Keratinocyte (primary cell): Measurements from ENCODE around the gene CACNA2D2. TPM values are rescaled to one million over a fixed set of nuclear protein-coding genes. Genes with fewer than 3 reads are reported as not detected.

ENCODE experiments used
- DNase-seq: peaks from one replicate; pipeline ENCODE4 v3.0.0-alpha.2; 2011; ENCODE audit warnings: low read depth, missing footprints, low spot score
- FAIRE-seq: peaks from 2 replicates; lab custom pipeline; 2011; peaks lifted over from hg19 to GRCh38; lab: Jason Lieb, UNC
- H2AFZ ChIP-seq: 2 replicates; pipeline ENCODE4 v1.6.0; 2012; ENCODE audit warnings: low read length, control low read depth, inconsistent platforms; ENCODE audit not compliant: control insufficient read depth
- H3K27ac ChIP-seq: 2 replicates; pipeline ENCODE4 v1.5.1; 2011; ENCODE audit warnings: low read length; ENCODE audit not compliant: control insufficient read depth, insufficient read depth
- H3K27me3 ChIP-seq: 3 replicates; pipeline ENCODE4 v1.6.0; 2011; ENCODE audit warnings: low read length; ENCODE audit not compliant: control insufficient read depth, insufficient read depth; ENCODE audit errors: extremely low read depth
- H3K36me3 ChIP-seq, 2 experiments: 2 replicates in 1 of 2; 3 replicates in 1 of 2; pipeline ENCODE4 v1.5.1; 2011; ENCODE audit warnings: low read length in 2 of 2, mild to moderate bottlenecking in 1 of 2; ENCODE audit not compliant: control insufficient read depth in 2 of 2, insufficient read depth in 2 of 2; ENCODE audit errors: extremely low read depth in 1 of 2
- H3K4me1 ChIP-seq: 3 replicates; pipeline ENCODE4 v1.5.1; 2011; ENCODE audit warnings: low read length; ENCODE audit not compliant: control insufficient read depth, insufficient read depth; ENCODE audit errors: extremely low read depth
- H3K4me2 ChIP-seq: 3 replicates; pipeline ENCODE4 v1.6.0; 2011; ENCODE audit warnings: low read depth, low read length; ENCODE audit not compliant: control insufficient read depth, insufficient read depth; ENCODE audit errors: extremely low read depth
- H3K4me3 ChIP-seq, 3 experiments: fragments of 200-600 bp in 1 of 3; sonication (generic) in 1 of 3; 2 replicates in 2 of 3; 3 replicates in 1 of 3; pipeline ENCODE4 v1.5.1; 2011 to 2016; ENCODE audit warnings: low read length in 3 of 3, mild to moderate bottlenecking in 3 of 3, control low read depth in 2 of 3, inconsistent platforms in 1 of 3, low read depth in 1 of 3, mixed read lengths in 1 of 3, mixed run types in 1 of 3, moderate library complexity in 1 of 3; ENCODE audit not compliant: control insufficient read depth in 2 of 3, insufficient read depth in 2 of 3; ENCODE audit errors: extremely low read depth in 1 of 3
- H3K79me2 ChIP-seq: 2 replicates; pipeline ENCODE4 v1.6.0; 2012; ENCODE audit warnings: low read length; ENCODE audit not compliant: control insufficient read depth, insufficient read depth
- H3K9ac ChIP-seq: 3 replicates; pipeline ENCODE4 v1.6.0; 2011; ENCODE audit warnings: low read length; ENCODE audit not compliant: control insufficient read depth, insufficient read depth; ENCODE audit errors: extremely low read depth
- H3K9me1 ChIP-seq: 3 replicates; pipeline ENCODE4 v1.6.0; 2011; ENCODE audit warnings: low read length; ENCODE audit not compliant: control insufficient read depth, insufficient read depth; ENCODE audit errors: extremely low read depth
- H3K9me3 ChIP-seq: 2 replicates; pipeline ENCODE4 v1.5.1; 2012; ENCODE audit warnings: low read depth, low read length; ENCODE audit not compliant: control insufficient read depth
- H4K20me1 ChIP-seq: 3 replicates; pipeline ENCODE4 v1.6.0; 2011; ENCODE audit warnings: low read length; ENCODE audit not compliant: control insufficient read depth, insufficient read depth; ENCODE audit errors: extremely low read depth
- CTCF ChIP-seq, 3 experiments: IDR thresholded peaks in 1 of 3; conservative IDR thresholded peaks in 1 of 3; optimal IDR thresholded peaks in 1 of 3; 2 replicates in 2 of 3; 3 replicates in 1 of 3; pipeline versions ENCODE3 to v1.5.1; 2011; ENCODE audit warnings: low read length in 3 of 3, mild to moderate bottlenecking in 3 of 3, moderate library complexity in 2 of 3, control low read depth in 1 of 3, inconsistent platforms in 1 of 3; ENCODE audit not compliant: insufficient read depth in 2 of 3; ENCODE audit errors: extremely low read depth in 1 of 3
- EZH2 ChIP-seq: IDR thresholded peaks from one replicate; pipeline ENCODE4 v1.6.1; 2012; ENCODE audit warnings: inconsistent platforms, mild to moderate bottlenecking, low read length, moderate library complexity
- dilution Hi-C: fragments of 300-500 bp; cut with MboI; formaldehyde crosslinking; loops from one replicate; pipeline ENCODE4 v1.7.0; 2020; ENCODE audit warnings: low sequenced_read_pairs; ENCODE audit not compliant: extremely low pct_ligation_motif_present
- polyA plus RNA-seq, 5 experiments: library from polyadenylated mRNA; depleted of rRNA in 3 of 5; stranded (reverse) in 3 of 5; stranded (forward) in 1 of 5; unstranded in 1 of 5; fragments of >200 nt; gene quantifications; 1 replicate in 1 of 5; 2 replicates in 3 of 5; 3 replicates in 1 of 5; pipeline versions ENCODE4 v1.2.1 to v1.2.3, GENCODE V29; 2011 to 2012; ENCODE audit warnings: missing spikeins in 2 of 5, low read depth in 1 of 5, low replicate concordance in 1 of 5

Gene CACNA2D2
- polyA plus RNA-seq, 1 donor (not counting 4 experiments of a cell fraction or from before 2014, with no cell fraction given): 0.04 TPM

GRCh38 chr3:50466177-50466576 lies 37.3 kb downstream of the CACNA2D2 start:
- Histone ChIP-seq H3K4me1 (no peaks in the 10 kb centered on the region), H3K27ac (no peak overlapping the region), H3K9ac (no peak overlapping the region), H3K79me2 (no peaks in the 10 kb centered on the region), H2AFZ (no peak overlapping the region), H3K36me3 (no peaks in the 10 kb centered on the region), H4K20me1 (no peaks in the 10 kb centered on the region), H3K4me3 (no peak overlapping the region), H3K9me1 (no peaks in the 10 kb centered on the region), H3K9me3 (no peaks in the 10 kb centered on the region), H3K4me2 (no peak overlapping the region), H3K27me3 (no peaks in the 10 kb centered on the region)
- no peak for FAIRE-seq
- TF ChIP-seq EZH2 (no peak), CTCF (optimal IDR thresholded peaks at IDR 0.05 in 1 of 3, IDR thresholded peaks at IDR 0.05 in 1 of 3, conservative IDR thresholded peaks at IDR 0.05 in 1 of 3; ENCODE audit: extremely low read depth in 1 of 3, insufficient read depth in 2 of 3, low read length in 3 of 3) (no peak)
- dilution Hi-C loops: no loop called here
- no peak for DNase-seq

- no peaks in the 10 kb centered on the region for H4K20me1 ChIP-seq
- no peak overlapping the region for H3K9ac ChIP-seq
- no peaks in the 10 kb centered on the region for H3K27me3 ChIP-seq
- dilution Hi-C loops: no loop called here
- no peak overlapping the region for H3K27ac ChIP-seq
- H3K79me2 ChIP-seq: no peaks in the 10 kb centered on the region
- no peaks in the 10 kb centered on the region for H3K9me3 ChIP-seq
- no peaks in the 10 kb centered on the region for H3K9me1 ChIP-seq
- H3K4me3 ChIP-seq: no peak overlapping the region
- H3K36me3 ChIP-seq: no peaks in the 10 kb centered on the region
- no peaks in the 10 kb centered on the region for H3K4me1 ChIP-seq
- DNase-seq: no peak
- TF ChIP-seq CTCF (optimal IDR thresholded peaks at IDR 0.05 in 1 of 3, IDR thresholded peaks at IDR 0.05 in 1 of 3, conservative IDR thresholded peaks at IDR 0.05 in 1 of 3; ENCODE audit: extremely low read depth in 1 of 3, insufficient read depth in 2 of 3, low read length in 3 of 3) (no peak), EZH2 (no peak)
- no peak overlapping the region for H3K4me2 ChIP-seq
- no peak overlapping the region for H2AFZ ChIP-seq
- FAIRE-seq: no peak
Observed at GRCh38 chr3:50464569-50464968, 38.9 kb downstream of the CACNA2D2 start.
